Keratinocyte (primary cell): Measurements from ENCODE around the gene CACNA1C.

Experiments used
- EZH2 ChIP-seq: IDR thresholded peaks from one replicate; pipeline ENCODE4 v1.6.1; 2012; ENCODE audit warnings: inconsistent platforms, mild to moderate bottlenecking, low read length, moderate library complexity
- TF ChIP-seq, protein P1 (sequence below), 3 experiments: IDR thresholded peaks in 1 of 3; conservative IDR thresholded peaks in 1 of 3; optimal IDR thresholded peaks in 1 of 3; 2 replicates in 2 of 3; 3 replicates in 1 of 3; pipeline versions ENCODE3 to v1.5.1; 2011; ENCODE audit warnings: low read length in 3 of 3, mild to moderate bottlenecking in 3 of 3, moderate library complexity in 2 of 3, control low read depth in 1 of 3, inconsistent platforms in 1 of 3; ENCODE audit not compliant: insufficient read depth in 2 of 3; ENCODE audit errors: extremely low read depth in 1 of 3

DNA sequence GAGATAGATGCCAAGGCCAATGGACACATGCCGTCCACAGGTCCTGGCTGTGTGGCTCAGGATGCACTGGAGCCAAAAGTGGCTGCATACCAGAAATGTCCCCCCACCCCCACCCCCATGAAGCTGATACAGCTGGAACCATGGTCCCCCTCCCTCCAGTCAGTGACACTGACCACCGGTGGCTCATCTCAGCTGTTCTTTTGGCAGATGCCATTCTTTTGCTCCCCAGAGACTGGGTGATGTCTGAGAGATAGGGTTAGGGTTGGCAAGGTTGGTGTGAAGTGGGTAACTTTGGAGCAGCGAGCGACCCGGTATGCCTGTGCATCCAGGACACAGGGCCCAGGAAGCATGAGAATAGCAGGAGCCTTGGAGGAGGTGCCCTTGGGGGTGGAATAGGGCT, 285.6 kb downstream of the CACNA1C start:
- TF ChIP-seq, protein P1, sequence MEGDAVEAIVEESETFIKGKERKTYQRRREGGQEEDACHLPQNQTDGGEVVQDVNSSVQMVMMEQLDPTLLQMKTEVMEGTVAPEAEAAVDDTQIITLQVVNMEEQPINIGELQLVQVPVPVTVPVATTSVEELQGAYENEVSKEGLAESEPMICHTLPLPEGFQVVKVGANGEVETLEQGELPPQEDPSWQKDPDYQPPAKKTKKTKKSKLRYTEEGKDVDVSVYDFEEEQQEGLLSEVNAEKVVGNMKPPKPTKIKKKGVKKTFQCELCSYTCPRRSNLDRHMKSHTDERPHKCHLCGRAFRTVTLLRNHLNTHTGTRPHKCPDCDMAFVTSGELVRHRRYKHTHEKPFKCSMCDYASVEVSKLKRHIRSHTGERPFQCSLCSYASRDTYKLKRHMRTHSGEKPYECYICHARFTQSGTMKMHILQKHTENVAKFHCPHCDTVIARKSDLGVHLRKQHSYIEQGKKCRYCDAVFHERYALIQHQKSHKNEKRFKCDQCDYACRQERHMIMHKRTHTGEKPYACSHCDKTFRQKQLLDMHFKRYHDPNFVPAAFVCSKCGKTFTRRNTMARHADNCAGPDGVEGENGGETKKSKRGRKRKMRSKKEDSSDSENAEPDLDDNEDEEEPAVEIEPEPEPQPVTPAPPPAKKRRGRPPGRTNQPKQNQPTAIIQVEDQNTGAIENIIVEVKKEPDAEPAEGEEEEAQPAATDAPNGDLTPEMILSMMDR (optimal IDR thresholded peaks at IDR 0.05 in 1 of 3, IDR thresholded peaks at IDR 0.05 in 1 of 3, conservative IDR thresholded peaks at IDR 0.05 in 1 of 3; ENCODE audit: extremely low read depth in 1 of 3, insufficient read depth in 2 of 3, low read length in 3 of 3): no peak
- TF ChIP-seq EZH2: no peak
